Trophoblast cell (in vitro differentiated cells and primary cell): Measurements from ENCODE around the gene RHOG.
"Not testable (repeated sequence)": the region's sequence is repeated elsewhere in the genome, so short reads cannot be mapped to it uniquely, and the experiment has no call there.

Experiments used
- DNase-seq, 2 donors: peaks; one replicate each; pipeline ENCODE4 v3.0.0-alpha.2; 2016
- H2AFZ ChIP-seq: 2 replicates; pipeline ENCODE4 v1.6.1; 2013; ENCODE audit warnings: low read length, moderate library complexity, mild to moderate bottlenecking; ENCODE audit not compliant: insufficient read depth, poor library complexity
- H2AK5ac ChIP-seq: 2 replicates; pipeline ENCODE4 v1.6.1; 2013; ENCODE audit warnings: mild to moderate bottlenecking, low read length
- H2BK120ac ChIP-seq: 2 replicates; pipeline ENCODE4 v1.6.1; 2013; ENCODE audit warnings: low read length, mild to moderate bottlenecking, moderate library complexity; ENCODE audit not compliant: insufficient read depth, poor library complexity
- H2BK12ac ChIP-seq: 2 replicates; pipeline ENCODE4 v1.6.1; 2013; ENCODE audit warnings: mild to moderate bottlenecking, low read length, moderate library complexity
- H2BK5ac ChIP-seq: 2 replicates; pipeline ENCODE4 v1.6.1; 2013; ENCODE audit warnings: low read length, low read depth, moderate library complexity, mild to moderate bottlenecking; ENCODE audit not compliant: poor library complexity
- H3K14ac ChIP-seq: 2 replicates; pipeline ENCODE4 v1.6.1; 2013; ENCODE audit warnings: mild to moderate bottlenecking, low read length
- H3K18ac ChIP-seq: 2 replicates; pipeline ENCODE4 v1.6.1; 2013; ENCODE audit warnings: mild to moderate bottlenecking, low read length
- H3K23ac ChIP-seq: 2 replicates; pipeline ENCODE4 v1.6.1; 2013; ENCODE audit warnings: low read length
- H3K27ac ChIP-seq: 2 replicates; pipeline ENCODE4 v1.5.1; 2013; ENCODE audit warnings: low read depth, mild to moderate bottlenecking, inconsistent platforms, low read length, moderate library complexity
- H3K27me3 ChIP-seq: 2 replicates; pipeline ENCODE4 v1.6.1; 2013; ENCODE audit warnings: inconsistent platforms, mild to moderate bottlenecking, low read length, moderate library complexity; ENCODE audit not compliant: insufficient read depth
- H3K36me3 ChIP-seq, 2 experiments: 1 replicate in 1 of 2; 2 replicates in 1 of 2; pipeline ENCODE4 v1.6.1; 2013; ENCODE audit warnings: low read length in 2 of 2, mild to moderate bottlenecking in 2 of 2, moderate library complexity in 1 of 2; ENCODE audit not compliant: insufficient read depth in 2 of 2, control insufficient read depth in 1 of 2
- H3K4ac ChIP-seq: 2 replicates; pipeline ENCODE4 v1.6.1; 2013; ENCODE audit warnings: low read depth, mild to moderate bottlenecking, low read length, moderate library complexity
- H3K4me1 ChIP-seq, 2 experiments: 1 replicate in 1 of 2; 2 replicates in 1 of 2; pipeline ENCODE4 v1.6.1; 2013; ENCODE audit warnings: low read length in 2 of 2, mild to moderate bottlenecking in 2 of 2, moderate library complexity in 1 of 2; ENCODE audit not compliant: insufficient read depth in 2 of 2, control insufficient read depth in 1 of 2
- H3K4me2 ChIP-seq: 2 replicates; pipeline ENCODE4 v1.6.1; 2013; ENCODE audit warnings: inconsistent platforms, mild to moderate bottlenecking, low read length, moderate library complexity
- H3K4me3 ChIP-seq: 2 replicates; pipeline ENCODE4 v1.5.1; 2013; ENCODE audit warnings: mild to moderate bottlenecking, low read depth, low read length, inconsistent platforms
- H3K79me1 ChIP-seq: one replicate; pipeline ENCODE4 v1.6.1; 2013; ENCODE audit warnings: low read length
- H3K79me2 ChIP-seq: 2 replicates; pipeline ENCODE4 v1.6.1; 2013; ENCODE audit warnings: low read length, mild to moderate bottlenecking; ENCODE audit not compliant: control insufficient read depth, insufficient read depth, poor library complexity
- H3K9ac ChIP-seq: 2 replicates; pipeline ENCODE4 v1.6.1; 2013; ENCODE audit warnings: mild to moderate bottlenecking, low read length
- H3K9me3 ChIP-seq: 2 replicates; pipeline ENCODE4 v1.6.1; 2013; ENCODE audit warnings: low read depth, mild to moderate bottlenecking, control low read depth, inconsistent platforms, low read length; ENCODE audit not compliant: insufficient read depth
- H4K12ac ChIP-seq: 2 replicates; pipeline ENCODE4 v1.6.1; 2013; ENCODE audit warnings: low read depth, mild to moderate bottlenecking, low read length, moderate library complexity
- H4K8ac ChIP-seq: 2 replicates; pipeline ENCODE4 v1.6.1; 2013; ENCODE audit warnings: low read depth, mild to moderate bottlenecking, low read length, moderate library complexity
- H4K91ac ChIP-seq: one replicate; pipeline ENCODE4 v1.6.1; 2013; ENCODE audit warnings: low read depth, mild to moderate bottlenecking, low read length, moderate library complexity
- WGBS: extraction: QIAGEN DNeasy Blood & Tissue Kit; methylation state at CpG from one replicate; pipeline ENCODE4 v1.1.7; 2013; ENCODE audit warnings: missing lambda C conversion rate; ENCODE audit not compliant: insufficient read length, insufficient coverage; ENCODE audit errors: extremely low coverage; 5-methylcytosine and 5-hydroxymethylcytosine counted together

Gene RHOG

DNA sequence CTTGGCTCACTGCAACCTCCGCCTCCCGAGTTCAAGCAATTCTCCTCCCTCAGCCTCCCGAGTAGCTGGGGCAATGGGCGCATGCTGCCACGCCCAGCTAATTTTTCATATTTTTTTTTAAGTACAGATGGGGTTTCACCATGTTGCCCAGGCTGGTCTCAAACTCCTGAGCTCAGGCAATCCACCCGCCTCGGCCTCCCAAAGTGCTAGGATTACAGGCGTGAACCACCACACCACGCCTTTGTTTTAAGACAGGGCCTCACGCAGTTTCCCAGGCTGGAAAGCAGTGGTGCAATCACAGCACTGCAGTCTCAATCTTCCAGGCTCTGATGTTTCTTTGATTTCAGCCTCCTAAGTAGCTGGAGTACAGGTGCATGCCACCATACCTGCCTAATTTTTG is 46.4 kb downstream of the RHOG start:
- not testable (repeated sequence) for H3K27ac ChIP-seq, H3K4me3 ChIP-seq, DNase-seq, H2BK120ac ChIP-seq, H3K4me2 ChIP-seq, H3K14ac ChIP-seq, H3K9me3 ChIP-seq, H4K8ac ChIP-seq, H3K9ac ChIP-seq, H2BK12ac ChIP-seq, H3K4me1 ChIP-seq, H2AK5ac ChIP-seq, H3K27me3 ChIP-seq, H3K23ac ChIP-seq, H2BK5ac ChIP-seq, H4K12ac ChIP-seq, H3K18ac ChIP-seq, H4K91ac ChIP-seq, H2AFZ ChIP-seq
- Histone ChIP-seq H3K36me3 (peaks cover 24 to 25% of the 10 kb centered on the region in 2 experiments), H3K79me1 (peaks cover 10% of the 10 kb centered on the region), H3K4ac (peak overlapping the region; percentile 57), H3K79me2 (peaks cover 19% of the 10 kb centered on the region)
- no CpG with 5 or more reads among the region's 10 CpGs for WGBS

DNA sequence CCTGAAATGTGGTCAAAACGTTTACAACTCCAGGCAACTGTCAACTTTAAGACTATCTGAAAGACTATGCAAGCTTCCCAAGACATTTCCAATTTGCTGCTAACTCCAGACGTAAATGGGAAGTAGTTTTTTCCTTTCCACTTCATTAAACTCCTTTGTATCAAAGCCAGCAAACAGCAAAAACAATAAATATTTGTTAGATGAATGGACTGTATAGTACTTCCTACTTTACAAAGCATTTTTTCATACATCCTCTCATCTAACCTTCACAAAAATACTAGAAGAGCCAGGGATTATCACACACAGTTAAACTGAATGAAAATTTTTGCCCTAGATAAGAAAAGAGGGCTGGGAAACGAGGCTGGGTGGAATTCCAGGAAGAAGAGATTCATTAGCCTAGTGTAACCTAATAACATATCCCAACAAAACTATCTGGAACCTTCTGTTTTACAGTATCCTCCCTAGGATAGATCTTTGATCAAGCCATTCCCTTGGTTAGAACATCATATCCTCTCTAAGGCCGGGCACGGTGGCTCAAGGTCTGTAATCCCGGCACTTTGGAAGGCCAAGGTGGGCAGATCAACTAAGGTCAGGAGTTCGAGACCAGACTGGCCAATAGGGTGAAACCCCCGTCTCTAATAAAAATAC is 53.9 kb downstream of the RHOG start:
- WGBS, result no CpG with 5 or more reads among the region's 8 CpGs
- Histone ChIP-seq H3K23ac (no peak overlapping the region), H3K36me3 (peaks cover 12 to 14% of the 10 kb centered on the region in 2 experiments), H3K9ac (no peak overlapping the region), H2BK5ac (no peak overlapping the region), H2BK12ac (no peak overlapping the region), H3K79me2 (peaks cover 14% of the 10 kb centered on the region), H3K4me2 (no peak overlapping the region), H2BK120ac (no peak overlapping the region), H3K9me3 (no peaks in the 10 kb centered on the region), H3K14ac (no peak overlapping the region), H4K91ac (no peak overlapping the region), H3K27ac (no peak overlapping the region), H3K18ac (no peak overlapping the region), H3K4me3 (no peak overlapping the region), H3K4ac (peak overlapping the region; percentile 43), H3K4me1 (no peaks in the 10 kb centered on the region), H3K27me3 (no peaks in the 10 kb centered on the region), H3K79me1 (no peaks in the 10 kb centered on the region), H2AFZ (no peak overlapping the region), H4K8ac (no peak overlapping the region), H2AK5ac (no peak overlapping the region), H4K12ac (no peak overlapping the region)
- no peak for DNase-seq

DNA sequence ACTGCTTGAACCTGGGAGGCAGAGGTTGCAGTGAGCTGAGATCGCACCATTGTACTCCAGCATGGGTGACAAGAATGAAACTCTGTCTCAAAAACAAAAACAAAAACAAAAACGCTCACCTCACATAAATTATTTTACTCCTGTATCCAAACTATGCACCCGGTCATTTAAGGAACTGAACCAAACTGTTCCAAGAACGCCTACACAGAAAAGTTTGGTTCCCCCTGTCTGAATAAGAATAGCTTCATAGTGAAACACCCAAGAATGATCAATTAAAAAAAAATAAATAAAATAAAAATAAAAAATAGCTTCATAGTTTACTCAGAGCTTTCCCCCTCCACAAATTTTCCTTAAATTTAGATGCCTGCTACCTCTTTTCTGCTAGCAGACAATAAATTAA is 57.1 kb downstream of the RHOG start:
- Histone ChIP-seq H2AFZ (no peak overlapping the region), H3K4me1 (no peaks in the 10 kb centered on the region), H3K23ac (no peak overlapping the region), H3K9ac (no peak overlapping the region), H2BK5ac (no peak overlapping the region), H3K27ac (no peak overlapping the region), H3K4me3 (no peak overlapping the region), H3K36me3 (peaks cover 20 to 23% of the 10 kb centered on the region in 2 experiments), H3K79me2 (peaks cover 10% of the 10 kb centered on the region), H2BK12ac (no peak overlapping the region), H2AK5ac (no peak overlapping the region), H3K4me2 (no peak overlapping the region), H4K91ac (no peak overlapping the region), H4K12ac (no peak overlapping the region), H3K9me3 (no peaks in the 10 kb centered on the region), H3K18ac (no peak overlapping the region), H4K8ac (no peak overlapping the region), H3K79me1 (no peaks in the 10 kb centered on the region), H2BK120ac (no peak overlapping the region), H3K27me3 (no peaks in the 10 kb centered on the region), H3K14ac (no peak overlapping the region), H3K4ac (no peak overlapping the region)
- WGBS, result 100% methylated on average over 1 of the region's 4 CpGs
- DNase-seq, result no peak

GRCh38 chr11:3782963-3783362 is 57.8 kb downstream of the RHOG start:
- Histone ChIP-seq H3K9ac (no peak overlapping the region), H3K4me3 (no peak overlapping the region), H2BK120ac (no peak overlapping the region), H3K4ac (peak overlapping the region; percentile 72), H3K27ac (no peak overlapping the region), H2BK12ac (no peak overlapping the region), H4K12ac (no peak overlapping the region), H2BK5ac (no peak overlapping the region), H3K14ac (no peak overlapping the region), H2AK5ac (no peak overlapping the region), H3K18ac (peak overlapping the region; percentile 8), H2AFZ (no peak overlapping the region), H3K4me1 (no peaks in the 10 kb centered on the region), H4K91ac (no peak overlapping the region), H4K8ac (no peak overlapping the region), H3K36me3 (peaks cover 21 to 24% of the 10 kb centered on the region in 2 experiments), H3K79me2 (peaks cover 10% of the 10 kb centered on the region), H3K23ac (no peak overlapping the region), H3K79me1 (no peaks in the 10 kb centered on the region), H3K27me3 (no peaks in the 10 kb centered on the region), H3K9me3 (no peaks in the 10 kb centered on the region), H3K4me2 (no peak overlapping the region)
- no CpG with 5 or more reads among the region's 5 CpGs for WGBS
- no peak for DNase-seq
